ENCODE data around the gene STRBP. TPM values are rescaled to one million over a fixed set of nuclear protein-coding genes. Genes with fewer than 3 reads are reported as not detected.

Gene STRBP
- total RNA-seq (ENCODE audit: low replicate concordance), result 51.1 and 56.7 TPM in 2 replicates
- long read RNA-seq, full-length matches to known transcripts, result 1 of 18 reads
- long read RNA-seq, partial matches to known transcripts, result 9 of 18 reads
- long read RNA-seq, other reads (novel, unspliced or antisense), result 8 of 18 reads

GRCh38 chr9:123268465-123269259 is at the start of gene STRBP:
Gene STRBP, minus strand, starts transcription at chr9:123268586. Its CDS starts 84,452 bp downstream, at chr9:123184134.
- H3K27me3 Mint-ChIP-seq, result peaks cover 4% of the 10 kb centered on the region
- no peaks in the 10 kb centered on the region for H3K9me3 Mint-ChIP-seq
- H3K27ac Mint-ChIP-seq, result peak within 1 kb of the TSS; percentile 44
- H3K4me3 Mint-ChIP-seq, result peak within 1 kb of the TSS; percentile 91
- H3K36me3 Mint-ChIP-seq, result no peaks in the 10 kb centered on the region
- DNase-seq (ENCODE audit: extremely low spot score, unreplicated experiment), result peak; percentile 96
- peaks cover 24% of the 10 kb centered on the region for H3K4me1 Mint-ChIP-seq (ENCODE audit: unreplicated experiment)
- no peak for TF ChIP-seq CTCF (conservative IDR thresholded peaks at IDR 0.05)

- Mint-ChIP-seq H3K27me3 (no peaks in the 10 kb centered on the region), H3K36me3 (no peaks in the 10 kb centered on the region), H3K27ac (no peak overlapping the region), H3K4me1 (ENCODE audit: unreplicated experiment) (peaks cover 21% of the 10 kb centered on the region), H3K4me3 (no peak overlapping the region), H3K9me3 (no peaks in the 10 kb centered on the region)
- DNase-seq (ENCODE audit: extremely low spot score, unreplicated experiment), result no peak
- TF ChIP-seq CTCF (conservative IDR thresholded peaks at IDR 0.05), result no peak
These were observed 47.8 kb upstream of the STRBP start for GRCh38 chr9:123316053-123316718.

- TF ChIP-seq CTCF (conservative IDR thresholded peaks at IDR 0.05), result no peak
- Mint-ChIP-seq H3K27ac (no peak overlapping the region), H3K4me1 (ENCODE audit: unreplicated experiment) (peaks cover 27% of the 10 kb centered on the region), H3K36me3 (no peaks in the 10 kb centered on the region), H3K4me3 (no peak overlapping the region), H3K9me3 (no peaks in the 10 kb centered on the region), H3K27me3 (no peaks in the 10 kb centered on the region)
- no peak for DNase-seq (ENCODE audit: extremely low spot score, unreplicated experiment)
These were observed 47.2 kb upstream of the STRBP start for GRCh38 chr9:123315635-123316034.

GRCh38 chr9:123314617-123315016 is 46.2 kb upstream of the STRBP start:
- no peaks in the 10 kb centered on the region for H3K36me3 Mint-ChIP-seq
- no peaks in the 10 kb centered on the region for H3K9me3 Mint-ChIP-seq
- no peak overlapping the region for H3K27ac Mint-ChIP-seq
- no peak overlapping the region for H3K4me3 Mint-ChIP-seq
- TF ChIP-seq CTCF (conservative IDR thresholded peaks at IDR 0.05), result no peak
- no peak for DNase-seq (ENCODE audit: extremely low spot score, unreplicated experiment)
- no peaks in the 10 kb centered on the region for H3K27me3 Mint-ChIP-seq
- H3K4me1 Mint-ChIP-seq (ENCODE audit: unreplicated experiment), result peaks cover 27% of the 10 kb centered on the region

GRCh38 chr9:123312306-123312877 is 44.0 kb upstream of the STRBP start:
- Mint-ChIP-seq H3K4me3 (no peak overlapping the region), H3K4me1 (ENCODE audit: unreplicated experiment) (peaks cover 15% of the 10 kb centered on the region), H3K27ac (no peak overlapping the region), H3K9me3 (no peaks in the 10 kb centered on the region), H3K36me3 (no peaks in the 10 kb centered on the region), H3K27me3 (no peaks in the 10 kb centered on the region)
- TF ChIP-seq CTCF (conservative IDR thresholded peaks at IDR 0.05), result no peak
- DNase-seq (ENCODE audit: extremely low spot score, unreplicated experiment), result no peak

Data from type B pancreatic cell (in vitro differentiated cells).